HG02610 (cell line): Measurements from ENCODE around the gene CNTNAP5.

Experiments used
- ATAC-seq: cut with Tn5 transposase; IDR thresholded peaks from one replicate; pipeline ENCODE4 v1.9.1; 2021; ENCODE audit warnings: mild to moderate bottlenecking, moderate library complexity; ENCODE audit not compliant: unreplicated experiment

Gene CNTNAP5

GRCh38 chr2:124149571-124149970, 124.5 kb downstream of the CNTNAP5 start:
- no peak for ATAC-seq

- ATAC-seq = no peak
Observed at GRCh38 chr2:124151691-124152090, 126.6 kb downstream of the CNTNAP5 start.

GRCh38 chr2:124153713-124154112, 128.6 kb downstream of the CNTNAP5 start:
- ATAC-seq = no peak

GRCh38 chr2:124159166-124159565, 134.1 kb downstream of the CNTNAP5 start:
- ATAC-seq = no peak

GRCh38 chr2:124161542-124161941, 136.5 kb downstream of the CNTNAP5 start:
- ATAC-seq = no peak

- no peak for ATAC-seq
Observed at GRCh38 chr2:124162256-124162655, 137.2 kb downstream of the CNTNAP5 start.

- no peak for ATAC-seq
Observed at GRCh38 chr2:124163840-124164239, 138.8 kb downstream of the CNTNAP5 start.

GRCh38 chr2:124165698-124166097, 140.6 kb downstream of the CNTNAP5 start:
- no peak for ATAC-seq

- no peak for ATAC-seq
Observed at GRCh38 chr2:124171472-124172063, 146.5 kb downstream of the CNTNAP5 start.

- ATAC-seq = no peak
Observed at GRCh38 chr2:124178719-124179118, 153.6 kb downstream of the CNTNAP5 start.

GRCh38 chr2:124180635-124181034, 155.5 kb downstream of the CNTNAP5 start:
- ATAC-seq = no peak

GRCh38 chr2:124186801-124187200, 161.7 kb downstream of the CNTNAP5 start:
- ATAC-seq = no peak

- no peak for ATAC-seq
Observed at GRCh38 chr2:124187948-124188347, 162.9 kb downstream of the CNTNAP5 start.

GRCh38 chr2:124193706-124194105, 168.6 kb downstream of the CNTNAP5 start:
- ATAC-seq = no peak

GRCh38 chr2:124201713-124202112, 176.6 kb downstream of the CNTNAP5 start:
- ATAC-seq = no peak

GRCh38 chr2:124209441-124209840, 184.4 kb downstream of the CNTNAP5 start:
- no peak for ATAC-seq

GRCh38 chr2:124211461-124211860, 186.4 kb downstream of the CNTNAP5 start:
- no peak for ATAC-seq

GRCh38 chr2:124213977-124214587, 189.0 kb downstream of the CNTNAP5 start:
- no peak for ATAC-seq

- ATAC-seq = no peak
Observed at GRCh38 chr2:124246170-124246569, 221.1 kb downstream of the CNTNAP5 start.

- no peak for ATAC-seq
Observed at GRCh38 chr2:124248386-124248785, 223.3 kb downstream of the CNTNAP5 start.

- no peak for ATAC-seq
Observed at GRCh38 chr2:124250433-124250832, 225.3 kb downstream of the CNTNAP5 start.

- no peak for ATAC-seq
Observed at GRCh38 chr2:124254621-124255020, 229.5 kb downstream of the CNTNAP5 start.

- ATAC-seq = no peak
Observed at GRCh38 chr2:124257120-124257519, 232.0 kb downstream of the CNTNAP5 start.
